Epidermal melanocyte (primary cell): ENCODE data around the gene RNF34.

Experiments
- DNase-seq: peaks from one replicate; pipeline ENCODE4 v3.0.0; 2011; ENCODE audit warnings: low spot score; ENCODE audit not compliant: insufficient read length

The RNF34 gene

DNA sequence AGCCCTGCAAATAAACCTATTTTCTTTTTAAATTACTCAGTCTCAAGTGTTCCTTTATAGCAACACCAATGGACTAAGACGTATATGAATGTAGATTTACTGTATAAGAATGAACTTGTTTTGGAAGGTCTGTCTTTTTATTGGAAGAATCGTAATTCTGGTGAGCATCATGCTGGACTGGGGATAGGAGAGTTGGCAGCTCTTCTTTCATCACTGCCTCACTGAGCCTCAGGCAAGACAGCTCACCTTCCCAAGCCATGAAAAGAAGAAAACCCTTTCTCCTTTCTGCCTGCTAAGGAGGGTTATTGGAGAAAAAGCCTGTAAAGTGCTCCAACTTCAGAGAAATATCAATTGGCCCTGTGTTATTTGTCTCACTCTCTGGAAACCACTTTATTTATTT, 9.1 kb upstream of the RNF34 start:
- DNase-seq, result no peak

DNA sequence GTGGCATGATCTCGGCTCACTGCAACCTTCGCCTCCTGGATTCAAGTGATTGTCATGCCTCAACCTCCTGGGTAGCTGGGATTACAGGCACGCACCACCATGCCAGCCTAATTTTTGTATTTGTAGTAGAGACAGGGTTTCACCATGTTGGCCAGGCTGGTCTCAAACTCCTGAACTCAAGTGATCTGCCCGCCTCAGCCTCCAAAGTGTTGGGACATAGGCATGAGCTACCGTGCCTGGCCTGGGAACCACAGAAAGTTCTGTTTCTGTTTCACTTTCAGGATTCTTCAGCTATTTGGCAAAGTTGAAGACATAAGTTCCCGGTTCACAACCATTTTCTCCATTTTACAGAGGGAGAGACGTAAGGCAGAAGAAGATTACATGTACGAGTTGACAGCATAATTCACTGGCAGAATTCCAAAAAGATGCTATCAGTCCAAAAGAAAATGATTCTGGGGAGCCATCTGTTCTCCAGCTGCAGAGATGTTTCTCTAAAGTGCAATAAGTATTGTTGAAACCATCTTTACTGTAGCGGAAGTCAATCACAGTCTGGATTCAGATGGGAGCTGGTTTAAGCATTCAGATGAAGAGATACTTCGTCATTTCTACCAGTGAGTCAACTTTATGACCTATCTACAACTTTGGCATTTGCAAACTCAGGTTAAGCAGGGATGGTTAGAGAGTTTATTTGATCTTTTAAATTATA, 8.1 kb upstream of the RNF34 start:
- no peak for DNase-seq

DNA sequence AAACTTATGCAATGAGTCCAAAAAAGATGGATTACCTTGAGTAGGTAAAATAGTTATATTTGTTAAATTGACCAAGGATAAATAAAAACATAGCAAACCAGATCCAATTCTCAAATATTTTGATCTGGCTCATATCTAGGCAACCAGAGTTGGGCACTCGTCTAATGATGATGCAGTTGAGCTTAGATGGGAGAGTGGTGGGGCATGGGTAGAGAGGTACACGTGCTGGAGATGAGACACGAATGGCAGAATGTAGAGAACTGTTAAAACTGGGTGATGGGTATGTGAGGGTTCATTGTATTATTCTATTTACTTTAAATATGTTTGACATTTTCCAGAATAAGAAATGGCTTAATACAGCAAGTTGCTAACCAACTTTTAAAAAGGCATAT, 7.6 kb upstream of the RNF34 start:
- no peak for DNase-seq

DNA sequence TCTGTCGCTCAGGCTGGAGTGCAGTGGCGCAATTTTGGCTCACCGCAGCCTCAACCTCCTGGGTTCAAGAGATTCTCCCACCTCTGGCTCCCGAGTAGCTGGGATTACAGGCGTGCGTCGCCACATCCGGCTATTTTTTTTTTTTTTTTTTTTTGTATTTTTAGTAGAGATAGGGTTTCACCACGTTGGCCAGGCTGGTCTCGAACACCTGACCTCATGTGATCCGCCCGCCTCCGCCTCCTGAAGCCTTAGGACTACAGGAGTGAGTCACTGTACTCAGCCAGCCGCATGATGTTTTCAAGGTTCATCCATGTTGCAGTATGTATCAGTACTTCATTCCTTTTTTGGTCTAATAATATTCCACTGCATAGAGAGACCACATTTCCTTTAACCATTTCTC, 2.4 kb upstream of the RNF34 start:
- DNase-seq, result no peak

DNA sequence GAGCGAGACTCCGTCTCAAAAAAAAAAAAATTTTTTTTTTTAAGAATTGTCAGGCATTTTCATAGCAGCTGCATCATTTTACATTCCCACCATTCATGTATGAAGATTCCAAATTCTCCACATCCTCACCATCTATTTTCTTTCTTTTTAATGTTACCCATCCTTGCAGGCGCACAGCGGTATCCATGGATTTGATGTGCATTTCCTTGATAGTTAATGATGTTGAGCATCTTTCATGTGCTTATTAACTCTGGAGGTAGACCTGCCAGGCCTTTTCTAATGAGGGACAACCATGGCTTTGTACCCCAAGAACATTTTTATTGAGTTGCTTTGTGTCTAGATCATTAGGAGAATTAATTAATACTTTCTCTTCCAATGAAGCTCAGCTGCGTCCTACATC, 1.6 kb upstream of the RNF34 start:
- no peak for DNase-seq

DNA sequence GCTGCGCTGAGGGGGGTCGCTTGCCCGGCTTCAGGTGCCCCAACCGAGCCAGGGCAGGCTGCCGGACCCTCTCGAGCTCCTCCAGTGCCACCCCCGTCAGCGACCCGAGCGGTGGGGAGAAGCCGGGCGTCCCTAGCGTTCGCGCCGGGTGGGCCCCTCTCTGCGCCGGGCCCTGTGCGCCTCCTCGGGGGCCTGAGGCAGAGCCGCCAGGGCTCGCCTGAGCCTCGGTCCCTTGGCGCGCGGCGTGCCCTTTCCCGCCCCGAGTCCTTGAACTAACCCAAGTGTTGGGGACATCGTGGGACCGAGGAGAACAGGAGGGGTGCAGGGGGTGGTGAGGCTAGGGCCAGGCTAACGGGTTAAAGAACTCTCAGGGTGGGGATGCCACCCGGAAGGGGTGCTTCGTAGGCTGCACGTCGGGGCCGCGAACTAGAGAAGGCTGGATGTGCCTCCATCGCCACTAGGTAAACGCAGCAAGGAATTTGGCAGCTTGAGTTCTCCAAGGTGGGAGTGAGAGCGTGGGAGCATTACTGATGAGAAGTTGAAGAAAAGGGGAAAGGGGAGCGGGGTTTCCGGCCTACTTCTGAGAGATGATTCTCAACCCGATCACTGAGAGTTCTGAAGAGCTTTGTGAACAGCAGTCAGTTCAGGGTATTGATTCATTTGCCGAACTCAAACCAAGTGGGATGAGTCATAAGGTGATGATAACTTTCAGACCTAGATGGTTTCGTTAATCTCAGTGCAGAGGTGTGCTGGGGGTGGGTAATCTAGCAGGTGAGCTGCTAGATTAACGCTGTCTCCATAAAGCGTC, 618 bp downstream of the RNF34 start:
- DNase-seq, result no peak

DNA sequence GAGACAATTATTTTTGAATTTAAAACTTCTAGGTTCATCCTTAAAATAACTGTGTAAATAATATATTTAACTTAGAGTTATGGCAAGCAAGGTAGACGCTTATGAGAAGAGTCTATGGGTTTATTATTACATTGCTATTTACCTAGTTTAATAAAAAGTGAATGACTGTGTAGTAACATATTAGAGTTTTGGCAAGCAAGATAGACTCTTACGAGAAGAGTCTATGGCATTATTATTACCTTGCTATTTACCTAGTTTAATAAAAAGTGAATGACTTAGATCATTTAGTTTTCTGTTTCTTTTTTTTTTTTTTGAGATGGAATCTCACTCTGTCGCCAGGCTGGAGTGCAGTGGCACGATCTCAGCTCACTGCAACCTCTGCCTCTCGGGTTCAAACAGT, 3.8 kb downstream of the RNF34 start:
- DNase-seq, result no peak

DNA sequence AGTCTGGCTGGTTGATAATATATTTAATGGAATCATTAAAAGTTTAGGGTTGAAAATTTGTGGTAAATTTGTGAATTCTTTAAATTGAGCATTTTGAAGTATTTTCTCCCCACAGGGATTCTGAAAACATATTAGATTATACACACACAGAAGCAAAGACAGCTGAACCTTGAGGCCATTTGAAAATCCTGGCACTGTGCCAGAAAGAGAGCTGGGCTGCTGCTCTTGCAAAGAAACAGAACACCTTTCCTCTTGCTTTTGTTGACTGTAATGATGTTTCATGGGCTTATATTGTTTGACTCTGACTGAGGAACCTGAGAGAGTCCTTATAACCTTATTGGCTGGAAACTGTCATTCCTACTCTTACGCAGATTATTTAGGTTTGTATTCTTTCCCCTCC, 4.8 kb downstream of the RNF34 start:
- no peak for DNase-seq

DNA sequence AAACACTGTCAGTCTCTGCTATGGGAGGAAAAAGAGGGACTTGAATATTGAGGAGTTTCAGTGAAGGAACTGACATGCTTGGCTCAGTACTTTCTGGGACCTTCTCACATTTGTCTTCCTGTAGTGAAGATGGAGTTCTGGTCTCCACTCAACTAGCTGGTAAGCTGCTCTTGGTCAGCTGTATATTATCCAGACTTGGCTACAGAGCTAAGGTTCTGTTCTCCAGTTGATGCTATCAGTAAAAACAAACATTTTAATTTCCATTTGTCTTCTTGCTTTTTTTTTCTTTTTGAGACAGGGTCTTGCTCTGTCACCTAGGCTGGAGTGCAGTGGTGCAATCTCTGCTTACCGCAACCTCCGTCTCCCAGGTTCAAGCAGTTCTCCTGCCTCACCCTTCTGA, 5.3 kb downstream of the RNF34 start:
- DNase-seq, result no peak

DNA sequence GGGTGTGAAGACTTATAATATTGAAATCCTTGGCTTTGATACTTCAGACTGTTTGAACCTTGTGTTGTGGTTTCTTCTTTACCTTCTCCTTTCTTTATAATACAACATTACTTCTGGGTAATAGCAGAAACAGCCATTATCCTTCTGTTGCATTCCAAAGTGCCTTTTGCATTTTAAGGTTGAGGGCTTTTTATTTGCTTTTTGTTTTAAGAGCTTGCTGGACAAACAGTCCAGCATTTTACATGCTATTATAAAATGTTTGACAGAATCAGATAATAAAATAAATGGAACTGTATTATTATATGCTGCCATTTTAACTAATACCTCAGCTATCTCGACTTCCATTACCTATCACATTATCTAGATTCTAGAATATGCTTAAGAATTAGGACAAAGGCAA, 14.0 kb downstream of the RNF34 start:
- DNase-seq, result no peak

DNA sequence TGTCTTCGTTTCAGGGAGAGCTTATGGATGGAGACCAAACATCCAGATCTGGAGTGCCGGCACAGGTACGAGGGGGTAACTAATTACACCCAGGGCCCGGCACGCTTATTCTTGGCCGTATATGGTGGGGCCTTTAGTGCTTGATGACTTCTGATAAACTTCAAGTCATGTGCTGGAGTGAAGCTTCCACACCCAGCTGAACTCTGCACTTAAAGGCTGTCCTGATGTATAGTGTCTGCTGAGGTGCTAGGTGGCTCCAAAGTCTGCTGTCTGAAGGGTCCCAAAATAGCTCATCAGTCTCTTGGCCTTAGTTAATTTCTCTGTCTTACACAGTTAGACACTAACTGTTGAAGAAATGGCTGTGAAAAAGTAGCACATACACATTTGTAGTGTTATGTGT, 17.9 kb downstream of the RNF34 start:
- no peak for DNase-seq

DNA sequence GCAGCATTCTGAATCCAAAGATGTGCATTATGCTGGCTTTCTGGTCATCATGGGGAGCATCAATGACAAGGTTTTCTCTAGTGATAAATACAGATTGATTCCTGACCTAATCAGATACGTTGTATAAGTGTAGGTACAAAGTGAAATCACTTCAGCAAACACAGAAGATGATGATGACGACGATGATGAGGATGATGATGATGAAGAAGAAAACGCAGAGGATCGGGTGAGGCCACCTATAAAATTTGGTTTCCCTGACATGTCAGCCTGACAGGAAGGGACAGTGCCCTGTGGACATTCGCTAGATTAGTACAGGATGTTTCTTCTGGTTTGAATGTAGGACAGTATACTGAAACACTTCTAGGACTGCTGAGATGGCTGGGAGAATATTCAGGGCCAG, 20.2 kb downstream of the RNF34 start:
- DNase-seq, result no peak

DNA sequence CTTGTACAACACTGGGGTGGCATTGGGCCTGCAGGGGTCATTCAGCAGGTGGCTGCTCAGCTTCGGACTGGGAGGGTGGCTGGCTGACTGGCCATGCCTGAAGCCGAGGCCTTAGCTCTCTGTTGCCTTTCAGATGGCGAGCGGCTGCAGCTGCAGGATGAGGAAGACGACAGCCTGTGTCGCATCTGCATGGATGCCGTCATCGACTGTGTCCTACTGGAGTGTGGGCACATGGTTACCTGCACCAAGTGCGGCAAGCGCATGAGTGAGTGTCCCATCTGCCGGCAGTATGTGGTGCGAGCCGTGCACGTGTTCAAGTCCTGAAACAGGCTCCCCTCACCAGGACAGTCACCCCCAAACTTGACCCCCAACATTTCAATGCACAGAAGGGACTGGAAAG, 23.3 kb downstream of the RNF34 start:
- DNase-seq, result no peak

DNA sequence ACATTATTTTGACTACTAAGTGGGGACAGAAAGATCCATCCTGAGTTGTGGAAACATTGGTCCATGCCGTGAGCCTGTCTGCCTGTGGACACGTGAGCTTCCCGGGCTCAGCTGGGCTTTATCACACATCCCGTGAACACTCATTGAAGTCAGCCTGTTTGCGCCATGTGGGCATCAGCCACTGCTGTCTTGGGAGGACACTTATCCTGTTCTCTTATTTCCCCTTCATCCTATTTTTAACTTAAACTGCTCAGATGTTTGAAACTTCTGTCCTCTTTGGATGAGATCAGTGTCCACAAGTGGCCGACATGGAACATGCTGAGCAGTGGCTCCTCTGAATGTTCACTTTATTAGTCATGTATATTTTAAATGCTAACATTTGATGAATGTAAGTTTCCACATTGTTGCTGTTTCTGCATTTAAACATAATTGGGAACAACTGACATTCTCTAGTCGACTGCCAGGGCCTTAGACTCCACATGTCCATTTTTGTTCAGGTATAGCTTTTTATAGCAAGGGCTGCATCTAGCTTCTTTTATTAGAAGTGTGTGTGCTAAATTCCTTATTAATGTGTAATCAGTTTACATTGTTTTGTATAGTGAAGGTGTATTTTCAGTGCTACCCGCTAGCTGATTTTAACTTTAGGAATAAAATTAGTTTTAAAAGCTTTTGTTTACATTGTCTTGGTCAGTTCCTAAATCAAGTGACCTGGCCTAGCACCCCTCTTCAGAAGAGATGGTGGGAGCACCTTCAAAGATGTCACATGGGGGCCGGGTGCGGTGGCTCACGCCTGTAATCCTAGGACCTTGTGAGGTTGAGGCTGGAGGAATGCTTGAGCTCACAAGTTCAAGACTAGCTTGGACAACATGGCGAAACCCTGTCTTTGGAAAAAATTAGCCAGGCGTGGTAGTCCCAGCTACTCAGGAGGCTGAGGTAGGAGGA, 24.0 kb downstream of the RNF34 start:
- no peak for DNase-seq

DNA sequence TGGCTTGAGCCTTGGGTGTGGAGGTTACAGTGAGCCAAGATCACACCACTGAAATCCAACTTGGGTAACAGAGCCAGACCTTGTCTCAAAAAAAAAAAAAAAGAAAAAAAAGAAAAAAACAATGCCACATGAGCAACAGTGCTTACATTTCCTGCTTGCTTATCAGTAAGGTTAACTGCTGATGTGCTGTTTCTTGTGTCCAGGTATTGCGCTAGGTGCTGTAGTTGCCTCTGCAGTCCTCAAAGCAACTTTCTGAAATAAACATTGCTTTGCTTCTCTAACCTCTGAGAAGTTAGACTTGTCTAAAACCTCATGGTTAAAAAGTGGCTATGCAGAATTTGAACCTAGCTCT, 24.7 kb downstream of the RNF34 start:
- no peak for DNase-seq

DNA sequence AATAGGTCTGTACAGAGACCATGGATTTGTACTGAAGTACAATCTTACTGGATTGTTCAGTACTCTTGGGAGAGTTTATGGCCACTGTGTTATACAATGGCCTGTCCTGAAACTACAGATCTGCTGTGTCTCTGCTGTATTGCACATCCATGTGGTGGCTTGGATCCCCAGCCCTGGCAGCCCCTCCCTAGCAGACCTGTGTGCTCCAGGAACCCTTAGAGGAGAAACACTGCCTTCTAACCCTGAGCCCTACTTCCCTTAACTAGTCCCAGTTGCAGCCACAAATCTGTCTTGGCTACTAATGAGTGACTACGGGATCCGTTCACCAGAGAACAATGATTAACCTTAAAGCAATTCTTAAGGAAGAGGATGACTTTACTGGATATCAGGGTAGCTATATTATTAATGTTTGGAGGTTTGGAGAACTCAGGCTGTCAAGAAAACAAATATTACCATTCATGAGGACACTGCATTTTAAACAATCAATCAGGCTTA, 27.7 kb downstream of the RNF34 start:
- no peak for DNase-seq

DNA sequence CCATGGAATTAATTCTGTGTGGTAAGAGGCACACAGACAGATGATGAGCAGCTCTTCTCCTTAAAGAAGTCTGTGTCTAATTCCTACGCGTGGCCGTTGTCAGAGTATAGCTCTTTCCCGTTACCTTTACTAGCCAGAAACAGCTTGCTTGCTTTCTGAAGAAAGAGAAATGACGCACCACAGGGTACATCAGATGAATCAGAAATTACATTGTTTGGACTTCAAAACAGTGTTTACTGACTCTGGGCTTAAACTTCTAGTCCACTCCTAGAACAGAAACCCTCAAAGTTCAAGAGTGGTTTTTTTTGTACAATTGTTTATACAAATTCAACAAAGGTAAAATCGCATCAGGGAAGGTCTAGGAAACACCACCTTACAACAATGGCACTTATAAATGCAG, 29.0 kb downstream of the RNF34 start:
- DNase-seq, result no peak

DNA sequence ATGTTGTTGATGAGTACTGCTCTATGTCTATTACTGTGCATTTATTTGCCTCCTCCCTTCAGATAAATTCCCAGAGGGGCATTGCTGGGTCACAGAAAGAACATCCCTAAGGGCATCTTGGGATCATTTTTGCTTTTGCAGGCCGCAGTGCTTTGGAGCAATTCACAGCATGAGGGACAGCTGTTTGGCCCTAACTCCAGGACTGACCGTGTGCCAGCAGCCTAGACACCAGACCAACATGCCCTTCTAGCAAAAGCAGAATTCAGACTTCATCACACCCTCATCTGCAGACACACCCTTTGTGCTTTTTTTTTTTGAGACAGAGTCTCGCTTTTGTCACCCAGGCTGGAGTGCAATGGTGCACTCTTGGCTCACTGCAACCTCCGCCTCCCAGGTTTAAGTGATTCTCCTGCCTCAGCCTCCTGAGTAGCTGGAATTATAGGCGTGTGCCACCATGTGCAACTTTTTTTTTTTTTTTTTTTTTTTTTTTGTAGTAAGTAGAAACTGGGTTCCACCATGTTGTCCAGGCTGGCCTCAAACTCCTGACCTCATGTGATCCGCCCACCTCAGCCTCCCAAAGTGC, 31.0 kb downstream of the RNF34 start:
- DNase-seq, result no peak

DNA sequence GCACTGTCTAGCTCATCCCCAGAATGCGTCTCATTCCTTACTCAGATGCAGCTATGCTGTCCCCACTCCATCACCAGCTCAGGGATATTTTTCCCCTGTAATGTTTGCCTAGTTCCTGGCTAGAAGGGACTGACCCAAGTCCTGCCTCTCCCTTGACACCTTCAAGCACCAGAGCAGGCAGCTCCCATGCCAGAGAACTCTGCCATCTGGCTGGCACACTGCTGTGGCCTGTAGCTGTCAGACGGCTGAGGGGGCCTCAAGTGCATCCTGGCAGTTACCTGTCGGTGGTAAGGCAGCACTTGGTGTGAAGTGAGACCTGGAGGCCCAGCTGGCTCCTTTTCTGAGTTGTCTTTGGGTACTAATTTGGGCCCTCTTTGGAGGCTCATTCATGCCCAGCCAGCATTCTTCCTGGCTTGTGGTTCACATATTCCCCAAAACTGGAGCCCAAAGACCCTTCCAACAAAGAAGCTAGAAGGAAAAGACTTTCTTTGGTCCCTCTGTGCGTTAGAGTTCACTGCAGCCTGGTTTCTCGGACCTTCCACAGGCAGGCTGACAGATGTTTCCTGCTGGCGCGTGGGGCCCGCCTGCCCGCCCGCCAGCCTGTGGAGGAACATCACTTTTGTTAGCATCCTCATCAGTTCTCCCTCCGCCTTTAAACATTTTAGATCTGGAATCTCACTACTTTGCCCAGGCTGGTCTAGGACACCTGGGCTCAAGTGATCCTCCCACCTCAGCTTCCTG, 33.0 kb downstream of the RNF34 start:
- no peak for DNase-seq

DNA sequence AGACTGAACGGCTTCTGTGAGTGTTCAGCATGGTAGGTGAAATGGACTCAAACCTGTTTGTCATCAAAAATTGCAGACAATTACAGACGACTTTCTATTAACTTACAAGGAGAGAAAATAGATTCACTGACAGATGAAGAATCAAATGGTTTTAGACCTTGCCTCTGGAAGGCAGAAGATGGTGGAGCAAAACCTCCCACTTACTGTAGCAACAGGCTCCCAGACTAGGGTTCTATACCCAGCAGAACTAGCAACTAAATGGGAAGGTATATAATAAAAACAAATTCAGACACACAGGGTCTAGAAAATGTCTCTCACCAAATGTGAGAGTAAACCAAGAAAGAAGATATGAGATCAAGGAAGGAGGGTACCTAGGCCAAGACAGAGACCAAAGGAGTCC, 36.8 kb downstream of the RNF34 start:
- no peak for DNase-seq

DNA sequence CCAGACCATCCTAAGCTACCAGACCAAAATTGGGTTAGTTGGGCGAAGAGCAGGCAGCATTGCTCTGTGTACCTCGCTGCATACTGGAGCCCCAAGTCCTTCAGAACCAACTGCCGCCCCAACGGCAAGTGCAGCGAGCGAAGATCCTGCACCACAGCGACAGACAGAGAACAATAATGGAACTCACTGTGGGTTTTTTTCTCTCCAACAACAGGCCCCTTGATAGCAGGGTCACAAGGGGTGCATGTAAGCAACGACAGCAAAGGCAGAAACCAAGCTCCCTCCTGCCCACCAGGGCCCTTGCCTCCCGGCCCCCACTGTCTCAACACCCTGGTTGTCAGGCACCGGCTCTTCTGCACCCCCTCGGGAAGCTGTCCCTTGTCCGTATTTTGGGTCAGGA, 39.0 kb downstream of the RNF34 start:
- DNase-seq, result no peak
